IPS DF 4.7 (cell line): ENCODE data around the gene TBXAS1.

Experiments
- DNase-seq: peaks from one replicate; pipeline ENCODE4 v3.0.0-alpha.2; 2013; ENCODE audit warnings: low spot score; ENCODE audit errors: extremely low read depth

Gene TBXAS1

DNA sequence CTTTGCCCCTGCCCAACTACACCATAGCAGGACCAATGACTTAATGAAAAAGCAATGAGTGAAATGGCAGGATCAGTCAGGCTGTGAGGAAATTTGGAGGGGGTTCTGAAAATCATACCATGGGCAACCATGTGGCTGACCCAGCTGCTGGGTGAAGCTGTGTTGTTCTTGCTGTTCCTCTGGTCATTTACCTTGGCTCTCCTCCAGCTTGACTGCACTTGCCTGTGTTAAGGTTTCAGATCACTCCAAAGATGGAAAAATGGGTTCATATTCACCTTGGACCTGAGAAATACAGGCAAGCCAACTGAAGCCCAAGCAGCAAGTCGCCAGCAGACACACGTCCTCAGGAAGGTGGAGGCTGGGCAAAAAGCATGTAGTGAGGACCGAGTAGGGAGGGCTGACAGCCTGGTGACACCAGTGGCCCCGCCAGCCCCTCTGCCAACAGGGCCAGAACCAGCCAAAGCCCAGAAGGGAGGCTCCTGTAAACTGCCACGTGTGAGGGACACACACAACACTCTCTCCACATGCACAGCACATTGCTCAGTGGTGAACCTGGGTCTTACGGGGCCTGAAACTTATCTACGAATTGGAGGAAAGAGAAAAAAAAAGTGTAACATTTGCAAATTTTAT is 193.6 kb downstream of the TBXAS1 start:
- no peak for DNase-seq

DNA sequence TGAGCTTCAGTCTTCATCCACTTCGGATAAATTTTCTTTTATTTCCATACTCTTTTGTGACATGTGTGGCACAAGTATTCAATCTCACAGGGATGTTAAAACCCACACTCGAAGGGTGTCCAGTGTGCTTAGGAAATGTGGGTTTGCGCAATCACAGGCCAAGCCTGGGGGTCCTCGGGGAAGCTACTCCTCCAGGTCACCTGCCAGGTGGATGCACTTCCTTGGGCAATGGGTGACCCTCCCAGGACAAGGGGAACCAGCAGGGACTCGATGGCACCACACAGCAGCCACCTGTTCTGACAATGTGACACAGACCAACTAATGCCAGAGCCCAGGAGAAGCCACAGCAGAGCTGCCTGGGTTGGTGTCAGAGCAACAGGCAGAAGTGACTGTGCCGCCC is 194.7 kb downstream of the TBXAS1 start:
- no peak for DNase-seq

DNA sequence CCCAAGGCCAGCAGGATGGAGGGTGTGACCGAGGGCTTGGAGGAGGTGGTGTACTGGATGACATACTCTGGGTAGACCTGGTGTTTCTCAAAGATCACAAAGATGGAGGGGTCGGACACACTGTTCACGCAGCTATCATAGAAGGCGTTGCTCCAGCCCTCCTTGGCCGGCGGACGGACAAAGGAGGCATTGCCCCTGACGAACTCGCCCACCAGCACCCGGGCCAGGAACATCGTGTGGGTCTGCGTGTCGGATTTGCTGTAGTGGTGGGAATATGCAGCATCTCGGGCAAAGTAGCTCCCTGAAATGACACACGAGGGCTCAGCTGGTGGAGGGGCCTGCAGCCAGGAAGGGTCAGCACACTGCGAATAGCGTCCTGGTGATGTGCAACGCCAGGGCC is 195.5 kb downstream of the TBXAS1 start:
- DNase-seq, result no peak

DNA sequence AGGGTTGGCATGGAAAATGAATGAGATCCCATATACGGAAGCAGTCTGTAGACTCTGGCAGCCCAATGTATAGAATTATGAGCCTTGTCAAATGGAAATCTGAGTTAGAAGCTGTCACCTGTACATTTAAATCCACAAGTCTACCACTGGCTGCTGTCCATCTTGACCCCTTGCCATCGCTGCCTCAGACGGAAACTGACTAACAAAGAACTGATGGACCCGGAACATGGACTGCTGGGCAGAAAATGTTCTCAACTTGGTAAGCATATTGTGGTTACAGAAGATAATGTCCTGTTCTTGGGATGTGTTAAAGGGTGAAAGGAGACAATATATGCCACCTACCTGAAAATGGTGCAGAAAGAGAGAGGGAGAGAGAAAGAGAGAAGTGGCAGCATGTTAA is 196.2 kb downstream of the TBXAS1 start:
- DNase-seq, result no peak

DNA sequence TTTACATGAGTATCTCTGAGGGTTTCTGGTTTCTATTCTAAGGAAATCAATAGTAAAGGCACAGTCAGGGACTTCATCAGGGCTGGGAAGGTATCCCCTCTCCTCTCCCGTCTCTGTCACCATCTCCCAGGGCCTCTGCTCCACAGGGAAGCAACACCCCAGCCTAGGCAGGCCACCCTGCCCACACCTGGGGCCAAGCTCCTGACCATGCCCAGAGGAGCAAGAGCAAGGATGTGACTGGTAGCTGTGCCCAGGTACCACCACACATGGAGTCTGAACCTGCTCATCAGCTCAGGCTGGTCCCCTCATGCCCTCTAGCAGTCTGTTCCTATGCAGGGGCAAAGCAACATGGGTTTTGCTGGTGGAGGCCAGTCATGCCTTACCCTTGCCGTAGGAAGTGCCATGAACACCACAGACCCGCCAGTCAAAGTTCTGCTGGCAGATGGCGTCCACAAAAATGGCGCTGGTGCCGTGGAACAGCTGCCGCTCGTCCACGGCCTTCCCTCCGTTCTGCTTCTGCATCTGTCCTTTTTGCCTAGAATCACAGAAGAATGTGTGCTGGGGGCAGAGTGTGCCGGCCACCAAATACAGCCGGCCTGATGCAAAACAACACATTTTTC is 196.9 kb downstream of the TBXAS1 start:
- DNase-seq, result no peak

DNA sequence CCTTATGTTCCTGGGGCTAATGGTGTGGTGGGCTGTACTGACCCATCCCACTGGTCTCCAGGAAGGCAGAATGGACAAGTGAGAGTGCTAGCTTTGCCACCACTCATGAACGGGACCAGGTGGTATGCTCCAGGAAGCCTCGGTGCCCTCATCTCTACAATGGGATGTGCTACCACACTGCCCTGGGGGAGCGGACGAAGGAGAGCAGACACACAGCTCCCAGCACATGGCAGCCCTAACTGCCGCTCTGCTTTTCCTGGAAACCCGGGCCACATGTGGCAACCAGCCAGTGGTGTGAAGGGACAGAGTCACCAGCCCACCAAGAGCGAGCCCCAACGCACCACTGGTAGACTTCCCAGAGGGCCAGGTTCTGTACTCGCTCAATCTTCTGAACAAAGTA is 197.9 kb downstream of the TBXAS1 start:
- no peak for DNase-seq

DNA sequence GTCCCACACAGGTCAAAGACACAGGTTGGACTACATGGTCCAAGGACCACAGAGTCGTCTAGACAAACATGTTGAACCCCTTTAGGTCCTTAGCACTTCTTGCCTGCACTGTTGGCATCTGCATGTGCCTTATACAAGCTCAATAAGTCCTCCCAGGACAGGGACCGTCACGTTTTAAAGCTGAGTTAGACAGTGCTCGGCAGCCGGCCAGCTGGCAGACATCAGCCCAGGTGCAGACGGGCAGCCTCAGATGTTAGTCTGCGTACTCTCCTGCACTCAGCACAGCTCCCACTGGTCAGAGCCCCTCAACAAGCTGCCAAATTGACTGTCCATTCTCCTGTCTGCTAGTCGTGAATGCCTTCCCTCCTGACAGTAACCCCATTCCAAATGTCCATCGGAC is 198.8 kb downstream of the TBXAS1 start:
- DNase-seq, result no peak

DNA sequence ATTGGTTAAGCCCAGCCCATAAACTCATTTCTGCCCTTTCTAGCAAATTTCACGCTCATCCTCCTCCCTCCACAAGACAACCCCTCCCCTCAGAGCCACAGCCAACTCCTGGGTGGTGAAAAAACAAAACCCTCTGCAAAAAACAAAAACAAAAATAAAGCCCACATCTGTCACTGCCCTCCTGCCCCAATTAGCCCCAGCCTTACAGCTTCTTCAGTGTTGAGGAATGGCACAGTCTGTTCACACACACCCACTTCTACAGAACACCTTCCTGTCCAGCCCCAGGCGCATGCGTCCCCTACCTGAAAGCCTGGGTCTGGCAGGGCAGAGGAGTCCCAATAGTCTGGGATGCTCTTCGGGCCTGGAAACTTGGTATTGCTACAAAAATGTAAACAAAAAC is 199.2 kb downstream of the TBXAS1 start:
- DNase-seq, result no peak

DNA sequence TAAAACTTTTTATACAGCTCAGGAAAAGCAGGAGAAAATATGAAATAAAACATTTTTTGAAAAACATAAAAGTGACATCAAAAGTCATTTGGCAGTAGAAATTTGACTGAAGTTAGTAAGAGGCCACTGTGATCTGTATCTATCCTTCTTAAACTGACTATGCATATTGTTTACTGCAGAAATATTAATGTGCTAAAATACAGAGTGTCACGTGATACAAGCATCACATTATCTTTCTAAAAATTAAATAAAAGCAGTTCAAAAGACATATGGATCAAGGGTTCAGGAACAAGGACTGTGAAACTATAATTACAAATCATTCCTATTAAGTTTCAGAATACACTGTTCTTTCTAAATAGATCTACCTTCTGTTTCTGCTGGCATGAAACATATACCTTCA is 200.0 kb downstream of the TBXAS1 start:
- DNase-seq, result no peak

DNA sequence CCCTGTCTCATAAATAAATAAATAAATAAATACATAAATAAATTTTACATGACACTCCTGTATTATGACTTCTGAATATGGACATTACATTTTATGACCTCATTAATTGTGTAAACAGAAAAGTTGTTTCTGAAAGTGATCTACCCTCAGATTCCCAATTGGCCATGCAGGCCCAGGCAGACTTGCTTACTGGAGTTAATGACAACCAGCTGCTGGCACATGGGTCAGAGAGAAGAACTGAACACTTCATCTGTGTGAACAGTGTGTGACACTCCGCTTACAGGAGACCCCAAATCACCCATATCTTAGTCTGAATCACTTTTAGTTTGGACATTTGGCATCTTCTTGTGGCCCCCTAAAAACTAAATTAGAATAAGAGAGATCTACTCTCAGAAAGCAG is 202.3 kb downstream of the TBXAS1 start:
- no peak for DNase-seq

DNA sequence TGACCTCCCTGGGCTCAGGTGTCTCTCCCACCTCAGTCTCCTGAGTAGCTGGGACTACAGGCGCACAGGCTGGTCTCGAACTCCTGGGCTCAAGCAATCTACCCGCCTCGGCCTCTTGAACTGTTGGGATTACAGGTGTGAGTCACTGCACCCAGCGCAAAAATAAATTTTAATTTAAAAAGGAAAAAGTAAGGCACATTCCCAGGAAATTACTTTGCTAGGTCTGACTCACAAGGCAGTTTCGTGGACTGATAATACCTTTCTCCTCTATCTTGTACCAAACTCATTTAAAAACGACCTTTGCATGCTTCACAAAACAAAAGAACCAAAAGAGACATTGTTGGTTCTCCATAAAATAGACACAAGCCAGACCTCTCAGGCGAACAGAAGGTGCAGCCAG is 204.0 kb downstream of the TBXAS1 start:
- no peak for DNase-seq

DNA sequence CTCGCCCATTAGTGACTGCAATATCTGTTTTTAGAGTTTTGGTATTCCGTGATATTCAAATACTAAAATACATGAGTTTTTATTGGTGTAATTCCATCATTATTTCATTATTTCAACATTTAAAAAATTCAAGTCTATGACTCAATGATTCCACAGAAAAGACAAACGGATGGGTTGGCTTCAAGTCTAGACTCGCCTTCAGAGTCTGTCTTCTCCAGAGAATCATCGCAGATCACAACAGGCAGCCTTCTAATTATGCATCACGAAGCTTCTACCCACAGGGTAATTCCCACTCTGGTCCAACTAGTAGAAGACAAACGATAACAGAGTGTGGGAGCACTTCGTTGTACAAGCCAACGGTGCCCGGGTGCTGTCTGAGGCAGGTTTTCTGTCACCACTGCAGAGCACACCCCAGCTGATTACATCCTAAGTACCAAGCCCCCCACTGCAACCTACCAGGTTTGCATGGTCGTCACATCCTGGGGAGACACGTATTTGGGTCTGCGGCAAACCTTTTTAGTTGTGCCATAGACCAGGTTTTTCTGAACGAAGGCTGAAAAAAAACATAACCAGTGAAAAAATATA is 204.8 kb downstream of the TBXAS1 start:
- DNase-seq, result no peak

DNA sequence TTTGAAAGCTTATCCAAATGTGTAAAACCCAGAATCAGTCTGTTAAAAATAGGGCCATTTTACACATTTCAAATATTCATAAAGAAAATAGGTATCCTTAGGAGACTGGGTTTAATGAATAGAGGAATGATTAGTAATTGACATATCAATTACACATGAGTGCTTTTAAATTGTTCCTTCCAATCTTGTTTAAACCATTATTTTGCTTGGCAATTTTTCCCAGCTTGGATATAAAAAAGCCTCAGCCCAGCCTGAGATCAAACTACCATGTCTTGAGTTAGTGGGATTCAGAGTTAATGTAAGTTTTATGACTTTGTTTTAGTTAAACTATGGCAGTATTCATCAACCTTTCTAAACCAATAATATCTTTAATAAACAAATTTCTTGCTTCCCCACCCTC is 205.4 kb downstream of the TBXAS1 start:
- no peak for DNase-seq

DNA sequence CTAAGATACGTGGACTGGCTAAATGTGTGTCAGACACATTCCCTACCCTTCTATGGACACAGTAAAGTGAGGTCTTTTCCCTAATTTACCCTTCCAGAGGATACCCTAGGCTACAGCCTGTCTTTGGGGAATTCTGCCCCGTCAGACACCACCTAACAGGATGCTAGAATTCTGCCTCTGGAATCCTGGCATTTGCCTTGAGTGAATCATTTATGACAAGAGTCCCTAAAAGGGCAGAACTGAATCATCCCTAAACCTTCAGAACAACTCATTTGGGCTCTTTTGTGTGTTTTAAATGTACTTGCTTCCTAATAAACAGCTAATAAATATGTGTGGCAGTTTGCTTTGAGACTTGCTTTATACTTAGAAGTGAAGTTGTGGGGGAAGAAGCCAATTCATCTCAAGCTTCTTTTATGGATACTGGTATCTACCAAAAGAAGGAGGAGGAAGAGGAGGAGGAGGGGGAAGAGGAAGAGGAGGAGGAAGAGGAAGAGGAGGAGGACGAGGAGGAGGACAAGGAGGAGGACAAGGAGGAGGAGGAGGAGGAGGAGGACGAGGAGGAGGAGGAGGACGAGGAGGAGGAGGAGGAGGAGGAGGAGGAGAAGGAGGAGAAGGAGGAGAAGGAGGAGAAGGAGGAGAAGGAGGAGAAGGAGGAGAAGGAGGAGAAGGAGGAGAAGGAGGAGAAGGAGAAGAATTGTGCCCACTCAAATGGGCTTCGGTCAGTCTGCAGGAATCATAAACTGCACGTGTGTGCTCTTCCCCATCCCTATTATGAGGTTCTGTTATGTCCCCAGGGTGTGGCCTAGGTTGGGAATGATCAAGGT is 206.5 kb downstream of the TBXAS1 start:
- DNase-seq, result no peak

DNA sequence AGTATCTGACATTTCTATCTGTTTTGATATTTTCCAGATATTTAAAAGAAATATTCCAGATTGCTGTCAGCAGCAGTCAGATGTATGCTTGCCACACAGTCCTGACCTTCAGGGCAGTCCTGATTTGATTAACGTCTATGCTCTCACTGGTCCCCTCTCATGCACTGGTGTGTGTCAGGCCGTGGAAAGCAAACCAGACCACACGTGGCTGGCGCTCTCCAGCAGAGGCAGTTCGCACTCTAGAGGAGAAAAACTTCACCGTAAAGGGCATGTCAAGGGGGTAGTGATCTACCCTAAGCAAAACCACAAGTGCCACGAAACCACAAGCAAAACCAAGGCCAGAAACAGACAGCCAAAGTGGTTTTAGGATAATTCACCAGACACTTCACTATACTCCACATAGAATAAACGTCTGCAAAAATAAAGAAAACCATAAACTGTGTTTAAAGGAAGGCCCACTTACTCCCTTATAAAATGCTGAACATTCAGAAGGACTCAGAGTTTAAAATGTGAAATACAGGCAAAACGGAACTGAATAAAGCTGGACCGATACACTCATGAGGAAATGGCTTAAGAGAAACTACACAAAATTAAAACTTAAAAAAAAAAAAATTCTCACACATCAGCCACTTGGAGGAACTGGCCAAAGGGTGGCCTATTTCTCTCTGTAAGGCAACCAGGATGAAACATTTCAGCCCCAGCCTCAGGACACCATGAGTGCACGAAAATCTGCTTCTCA is 207.3 kb downstream of the TBXAS1 start:
- no peak for DNase-seq

DNA sequence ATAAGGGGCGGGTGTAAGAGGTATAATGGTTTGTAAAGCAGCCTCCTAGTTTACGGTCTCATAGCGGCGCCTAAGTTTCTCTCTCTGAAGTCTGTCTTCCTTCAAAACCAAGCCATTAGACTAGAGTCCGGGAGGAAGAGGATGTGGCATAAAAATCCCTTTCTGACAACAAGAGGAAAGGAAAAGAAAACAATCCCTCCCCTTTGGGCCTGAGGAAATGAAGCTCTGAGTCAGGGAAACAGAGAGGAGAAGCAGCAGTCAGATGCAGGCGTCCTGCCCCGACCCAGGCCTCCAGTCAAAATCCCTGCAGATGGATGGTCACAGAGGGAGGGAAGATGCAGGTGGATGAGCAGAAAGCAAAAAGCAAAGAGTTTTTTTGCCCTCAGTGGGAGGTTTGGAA is 210.0 kb downstream of the TBXAS1 start:
- no peak for DNase-seq

DNA sequence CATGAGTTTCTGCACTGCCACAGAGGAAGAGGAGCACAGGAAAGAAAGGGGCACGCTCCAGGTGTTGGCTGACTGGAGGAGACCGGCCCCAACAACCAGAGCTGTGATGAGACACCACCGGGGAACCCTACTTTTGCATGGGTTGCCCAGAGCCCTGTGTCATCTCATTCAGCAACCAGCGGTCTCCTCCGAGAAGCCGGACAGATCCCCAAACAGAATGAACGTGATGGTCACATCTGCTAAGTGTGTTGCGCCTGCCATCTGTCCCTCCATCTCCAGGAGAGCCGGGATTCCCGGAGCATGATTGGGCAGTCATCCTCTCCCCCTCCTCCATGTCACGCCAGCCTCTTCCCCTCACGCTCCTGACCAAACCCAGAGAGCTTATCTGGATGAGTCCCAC is 210.8 kb downstream of the TBXAS1 start:
- no peak for DNase-seq

DNA sequence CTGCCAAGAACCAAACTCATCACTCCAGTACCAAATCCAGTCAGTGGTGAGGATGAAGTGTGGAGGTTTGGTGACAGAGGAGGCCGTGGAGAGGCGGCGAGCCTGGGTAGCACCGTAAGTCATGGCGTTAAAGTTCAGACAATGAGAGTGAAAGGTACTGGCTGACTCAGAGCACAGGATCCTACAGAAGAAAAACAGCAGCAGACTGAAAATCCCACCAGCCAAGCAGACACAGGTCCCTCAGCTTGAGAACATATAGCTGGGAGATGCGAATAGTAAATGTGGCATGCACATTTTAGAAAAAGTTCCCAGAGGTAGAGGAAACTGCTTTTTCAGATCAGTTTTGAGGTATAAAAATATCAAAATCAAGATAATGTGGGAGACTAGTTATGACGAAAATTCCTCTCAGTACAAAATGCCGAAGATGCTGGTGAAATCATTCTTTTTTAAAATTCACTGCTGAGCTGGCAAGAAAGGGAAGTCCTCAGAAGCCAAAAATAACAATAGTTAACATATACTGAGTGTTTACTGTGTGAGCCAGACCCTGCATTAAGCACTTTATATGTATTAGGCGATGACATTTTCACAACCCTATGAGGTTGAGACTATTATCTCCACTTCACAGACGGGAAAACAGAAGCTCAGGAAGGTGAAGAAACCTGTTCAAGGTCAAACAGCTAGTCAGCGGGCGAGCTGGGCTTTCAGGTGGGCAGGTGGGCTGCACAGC is 212.8 kb downstream of the TBXAS1 start:
- no peak for DNase-seq

DNA sequence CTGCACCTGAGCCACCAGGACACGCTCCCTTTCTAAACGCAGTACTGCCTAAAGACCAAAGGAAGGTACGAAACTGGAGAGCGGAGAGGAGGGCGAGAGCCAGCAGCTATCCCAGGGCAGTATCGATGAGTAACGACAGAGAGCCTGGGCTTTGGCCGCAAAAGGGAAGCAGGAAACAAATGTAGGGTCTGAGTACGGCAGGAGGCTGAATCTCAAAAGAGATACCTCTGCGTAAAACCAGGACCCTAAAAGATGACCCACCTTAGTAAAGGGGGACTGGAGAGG is 213.3 kb downstream of the TBXAS1 start:
- no peak for DNase-seq

DNA sequence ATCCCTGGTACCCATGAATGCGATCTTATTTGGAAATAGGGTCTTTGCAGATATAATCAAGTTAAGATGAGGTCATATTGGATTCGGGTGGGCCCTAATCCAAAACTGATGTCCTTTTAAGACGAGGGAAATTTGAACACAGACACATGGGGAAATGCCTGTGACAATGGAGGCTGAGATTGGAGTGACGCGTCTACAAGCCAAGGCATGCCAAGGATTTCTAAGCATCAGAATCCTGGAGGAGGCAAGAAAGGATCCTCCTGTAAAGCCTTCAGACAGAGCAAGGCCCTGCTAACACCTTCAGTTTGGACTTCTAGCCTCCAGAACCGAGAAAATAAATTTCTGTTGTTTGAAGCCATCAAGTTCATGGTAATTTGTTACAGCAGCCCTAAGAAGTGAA is 215.2 kb downstream of the TBXAS1 start:
- no peak for DNase-seq

DNA sequence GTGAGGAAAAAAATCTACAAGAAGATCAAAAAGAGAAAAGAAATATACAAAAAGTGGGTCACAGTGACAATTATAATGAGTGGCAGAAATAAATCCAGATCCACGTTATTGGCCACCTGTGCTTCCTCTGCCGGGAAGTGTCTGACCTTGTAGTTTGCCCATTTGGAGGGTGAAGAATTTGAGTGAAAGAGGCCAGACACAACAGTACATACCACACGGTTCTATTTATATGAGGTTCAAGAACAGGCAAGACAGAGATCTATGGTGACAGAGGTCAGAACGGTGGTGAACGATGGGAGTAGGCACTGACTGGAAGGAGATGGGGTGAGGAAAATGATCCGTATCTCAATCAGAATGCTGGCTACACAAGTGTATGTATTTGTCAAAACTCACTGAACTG is 216.6 kb downstream of the TBXAS1 start:
- no peak for DNase-seq
